Stimulated activated CD8-positive, alpha-beta memory T cell treated with anti-CD3 and anti-CD28 coated beads, Interleukin-4, amount 100 ng/mL, for 48 hours (primary cell): ENCODE measurements around the gene COL4A1.

Experiments
- DNase-seq: peaks from one replicate; pipeline ENCODE4 v3.0.0-alpha.2; 2020

COL4A1 gene

DNA sequence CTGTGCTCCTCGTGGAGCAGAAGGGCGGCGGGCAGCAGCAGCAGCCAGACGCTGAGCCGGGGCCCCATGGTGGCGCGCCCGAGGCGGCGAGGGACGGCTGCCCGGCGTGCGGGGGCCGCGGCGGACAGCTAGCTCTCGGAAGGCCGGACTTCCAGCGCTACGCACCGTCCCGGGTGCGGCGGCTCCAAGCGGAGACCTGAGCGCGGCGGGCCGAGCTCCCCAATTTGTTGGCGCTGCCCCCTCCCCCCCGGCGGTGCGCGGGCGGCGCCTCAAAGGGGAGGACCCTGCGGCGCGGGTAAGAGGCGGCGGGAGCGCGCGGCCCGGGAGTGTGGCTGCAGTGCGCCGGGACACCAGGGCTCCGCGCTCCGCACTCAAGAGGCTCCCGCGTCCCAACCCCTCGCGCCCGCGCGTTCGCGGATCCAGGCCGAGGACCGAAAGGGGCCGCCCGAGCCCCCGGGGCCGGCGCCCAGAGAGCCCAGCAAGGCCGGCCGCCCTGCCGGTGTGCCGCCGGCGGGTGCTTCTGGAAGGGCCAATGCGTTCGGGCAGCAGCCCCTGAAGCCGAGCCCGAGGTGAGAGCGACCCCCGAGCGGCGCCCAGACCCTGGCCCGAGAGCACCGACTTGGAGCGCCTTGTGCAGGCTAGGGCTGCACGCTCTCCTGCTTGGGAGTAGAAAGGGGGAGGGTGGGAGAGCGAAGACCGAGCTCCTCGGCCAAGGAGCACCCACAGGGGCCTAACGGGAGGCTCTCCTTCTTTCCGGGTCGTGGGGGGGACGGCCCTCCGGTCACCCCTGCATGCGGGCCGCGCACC lies at the start of gene COL4A1, which contains the start of gene COL4A2:
COL4A1 (minus strand) TSS at position 198 of the 807 bp plus-strand sequence; CDS start at position 68, 130 bp downstream.
COL4A2 (plus strand) TSS at position 325 of the 807 bp plus-strand sequence. CDS start 620 bp downstream, outside the sequence.
- no peak for DNase-seq

DNA sequence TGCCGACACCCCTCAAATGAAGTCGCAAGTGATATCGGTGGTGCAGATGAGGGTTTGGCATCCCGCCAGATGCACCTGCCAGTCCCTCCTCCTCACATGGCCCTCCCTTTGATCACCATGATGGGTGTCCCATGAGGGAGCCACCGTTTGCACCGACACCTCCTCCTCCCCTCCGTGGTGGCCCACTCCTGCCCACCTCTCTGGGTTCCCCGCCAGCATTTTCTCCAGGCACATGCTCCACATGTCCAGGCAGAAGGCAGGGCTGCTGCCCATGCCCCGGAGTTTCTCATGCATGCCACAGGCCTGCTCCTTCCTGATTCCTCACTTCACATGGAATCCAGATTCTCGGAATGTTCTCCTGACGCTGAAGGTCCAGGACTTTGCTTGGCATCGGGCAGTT lies 49.4 kb upstream of the COL4A1 start:
- no peak for DNase-seq

DNA sequence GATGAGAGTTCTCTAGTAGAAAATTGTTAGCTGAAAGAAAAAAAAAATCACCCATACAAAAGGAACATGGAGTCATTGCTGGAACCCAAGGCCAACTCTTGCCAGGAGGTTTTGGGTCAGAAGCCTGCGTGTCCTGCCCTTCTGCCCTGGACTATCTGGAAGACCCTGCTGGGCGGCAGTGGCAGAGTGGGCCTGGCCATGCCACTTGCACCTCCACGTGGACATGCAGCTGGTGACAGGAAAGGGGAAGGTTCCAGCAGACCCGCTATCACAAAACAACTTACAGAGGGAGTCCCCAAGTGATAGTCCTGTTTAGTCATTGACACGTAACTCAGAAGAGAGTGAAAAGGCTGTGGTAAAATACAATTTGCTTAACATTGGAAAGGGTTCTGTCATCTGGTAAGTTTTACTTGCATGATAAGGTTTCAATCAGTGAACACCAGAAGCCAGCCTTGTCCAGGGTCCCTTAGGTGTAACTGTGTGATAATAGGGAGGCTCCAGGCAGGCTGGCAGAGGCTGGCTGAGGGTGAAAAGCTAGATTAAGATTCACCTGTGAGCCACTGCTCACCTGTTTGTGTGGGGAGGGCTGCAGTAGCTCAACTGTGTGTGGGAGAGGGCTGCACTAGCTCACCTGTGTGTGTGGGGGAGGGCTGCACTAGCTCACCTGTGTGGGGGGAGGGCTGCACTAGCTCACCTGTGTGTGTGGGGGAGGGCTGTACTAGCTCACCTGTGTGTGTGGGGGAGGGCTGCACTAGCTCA lies 47.9 kb upstream of the COL4A1 start:
- no peak for DNase-seq

DNA sequence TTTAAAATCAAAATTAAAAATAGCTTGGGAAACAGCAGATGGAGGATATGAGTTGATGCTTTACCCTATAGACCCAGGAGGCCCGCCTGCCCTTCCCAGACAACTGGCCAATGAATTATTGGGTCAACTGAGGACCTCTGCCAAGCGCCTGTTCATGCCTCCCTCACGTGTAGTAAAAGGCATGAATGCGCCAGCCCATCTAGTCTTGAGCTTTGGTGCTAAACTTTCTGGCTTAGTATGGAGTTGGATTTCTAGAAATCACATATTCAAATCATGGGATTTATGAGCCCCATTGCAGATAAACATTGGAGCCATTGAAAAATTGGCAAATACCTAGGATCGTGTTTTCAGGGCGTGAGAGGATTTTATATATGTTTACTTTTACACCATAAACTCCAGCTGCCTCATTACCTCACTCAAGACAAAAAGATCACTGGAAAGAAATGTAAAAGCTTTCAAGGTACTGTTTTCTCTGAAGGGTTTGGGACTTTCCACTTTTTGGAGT lies 47.2 kb upstream of the COL4A1 start:
- no peak for DNase-seq

DNA sequence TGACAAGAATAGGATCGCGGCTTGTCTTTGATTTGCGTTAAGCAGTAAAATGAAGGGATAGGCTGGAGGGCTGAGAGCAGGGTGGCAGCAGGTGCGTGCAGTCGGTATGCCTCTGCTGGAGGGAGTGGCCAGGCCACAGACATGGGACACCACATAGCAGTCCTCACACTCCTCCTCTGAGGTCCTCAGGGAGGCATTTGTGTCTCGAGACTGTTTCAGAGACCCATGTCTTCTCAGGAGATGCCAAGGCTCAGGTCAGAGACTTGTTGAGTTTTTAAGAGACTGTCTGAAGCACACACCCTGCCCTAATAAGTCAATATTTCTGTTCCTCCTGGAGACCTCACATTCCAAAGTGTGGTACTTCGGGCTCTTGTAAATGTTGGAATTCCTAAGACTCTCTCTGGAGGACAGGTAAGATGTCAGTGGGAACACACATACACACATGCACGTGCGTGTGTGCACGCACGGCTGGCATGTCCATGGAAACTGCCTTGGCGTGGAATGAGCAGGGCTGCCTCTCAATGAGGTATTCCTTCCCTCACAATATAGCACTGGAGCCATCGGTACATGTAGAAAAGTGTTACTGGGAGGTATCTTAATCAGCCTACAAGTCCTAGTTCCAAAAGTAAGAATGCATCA lies 46.5 kb upstream of the COL4A1 start:
- DNase-seq: no peak

DNA sequence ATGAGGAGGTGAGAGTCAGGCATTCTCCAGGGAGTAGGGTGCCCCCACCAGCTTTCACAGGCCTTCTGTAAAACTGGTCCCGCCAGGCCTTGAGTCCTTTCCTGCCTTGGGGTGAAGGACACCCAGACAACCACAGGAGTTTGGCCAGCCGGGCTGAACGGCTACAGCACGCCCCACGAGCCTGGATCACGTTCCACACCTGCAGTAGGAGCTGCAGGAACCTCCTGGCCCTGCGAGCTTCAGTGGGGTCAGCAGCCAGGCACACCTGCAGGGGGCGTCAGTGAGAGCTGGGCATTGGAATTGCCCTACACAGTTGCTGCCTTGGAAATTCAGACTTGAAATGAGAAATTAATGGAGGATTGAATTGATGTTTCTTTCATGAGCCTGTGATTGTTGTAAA lies 45.8 kb upstream of the COL4A1 start:
- DNase-seq: peak; percentile 32

DNA sequence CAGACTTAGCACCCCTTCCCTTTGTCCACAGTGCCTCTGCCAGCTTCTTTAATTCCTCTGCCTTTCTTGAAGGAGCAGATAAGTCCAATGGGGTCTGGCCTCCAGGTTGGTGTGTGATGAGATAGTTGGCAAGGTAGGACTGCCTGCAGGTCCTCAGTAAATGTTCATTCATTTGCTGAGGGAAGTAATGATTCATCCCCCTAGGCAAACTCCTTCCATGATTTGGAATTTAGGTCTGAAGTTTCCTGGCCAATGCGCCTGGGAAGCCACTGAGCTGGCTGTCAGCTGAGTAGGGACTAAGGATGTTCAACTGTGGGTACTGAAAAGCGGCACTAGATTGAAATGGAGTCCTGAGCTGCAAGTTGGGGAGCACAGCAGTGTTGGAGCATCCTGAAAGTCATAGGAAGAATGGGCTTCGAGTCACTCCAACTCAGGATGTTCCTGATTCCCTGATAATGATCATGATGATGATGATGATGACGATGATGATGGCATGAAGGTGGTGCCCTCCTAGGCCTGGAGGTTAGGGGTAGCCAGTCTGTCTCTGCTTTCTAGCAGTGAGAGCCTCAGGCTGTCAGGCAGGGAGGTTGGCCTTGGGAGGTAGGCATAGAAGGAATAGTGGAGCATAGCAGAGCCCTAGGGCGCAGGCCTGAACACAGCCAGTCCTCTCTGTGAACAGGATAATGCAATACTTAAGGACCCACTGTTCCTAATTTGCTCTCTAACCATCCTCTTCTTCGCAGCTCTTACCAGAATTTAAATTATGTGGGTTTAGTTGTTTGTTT lies 44.9 kb upstream of the COL4A1 start:
- DNase-seq: no peak

DNA sequence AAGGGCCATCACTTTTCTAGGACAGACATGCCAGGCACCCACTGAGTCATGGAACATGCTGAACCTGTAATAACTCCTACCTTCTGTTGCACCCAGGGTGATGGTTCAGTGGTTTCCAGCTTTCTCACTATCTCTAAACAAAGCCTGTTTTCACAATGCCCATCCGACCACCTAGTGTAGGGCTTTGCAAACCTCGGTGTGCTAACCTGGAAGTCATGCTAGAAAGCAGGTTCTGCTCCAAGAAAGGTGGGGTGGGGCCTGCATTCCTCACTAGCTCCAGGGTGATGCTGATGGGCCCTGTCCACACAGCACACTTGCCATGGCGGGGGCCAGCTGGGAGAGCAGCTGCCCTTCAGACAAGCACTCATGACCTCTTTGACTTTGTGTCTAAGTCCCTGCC lies 43.6 kb upstream of the COL4A1 start:
- no peak for DNase-seq

DNA sequence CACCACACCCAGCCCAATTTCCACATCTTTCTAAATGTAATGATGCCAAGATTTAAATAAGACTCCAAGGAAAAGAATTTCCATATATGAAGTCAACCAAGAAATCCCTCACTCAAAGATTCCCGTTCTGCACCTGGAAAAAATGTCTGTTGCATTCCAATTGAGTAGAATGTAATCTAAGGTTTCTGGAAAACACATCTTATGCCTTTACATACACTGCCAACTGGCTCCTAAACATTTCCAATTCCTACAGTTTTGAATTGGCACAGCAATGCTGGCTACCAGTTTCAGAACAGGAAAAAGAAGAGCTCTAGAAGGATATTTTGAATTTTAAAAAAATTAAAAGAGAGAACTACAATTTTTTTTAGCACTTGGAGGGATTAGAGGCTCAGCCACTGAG lies 43.1 kb upstream of the COL4A1 start:
- DNase-seq: no peak

DNA sequence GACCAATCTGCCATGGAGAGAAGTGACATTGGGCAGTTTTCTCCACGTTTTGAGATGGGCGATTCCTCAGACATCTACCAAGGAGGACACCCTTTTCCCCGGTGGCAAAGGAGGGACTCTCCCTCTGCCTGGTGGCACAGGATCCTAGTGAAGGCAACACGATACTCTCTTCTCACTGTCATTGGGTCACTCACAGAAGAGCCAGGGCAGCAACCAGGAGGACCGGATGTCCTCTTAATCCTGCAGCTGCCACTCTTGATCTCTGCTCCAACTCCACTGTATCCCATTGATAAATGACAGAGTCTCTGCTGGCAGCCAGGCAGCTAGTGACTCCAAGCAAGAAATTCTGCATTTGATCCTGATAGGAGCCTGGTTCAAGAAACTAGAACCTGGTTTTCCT lies 42.3 kb upstream of the COL4A1 start:
- no peak for DNase-seq

DNA sequence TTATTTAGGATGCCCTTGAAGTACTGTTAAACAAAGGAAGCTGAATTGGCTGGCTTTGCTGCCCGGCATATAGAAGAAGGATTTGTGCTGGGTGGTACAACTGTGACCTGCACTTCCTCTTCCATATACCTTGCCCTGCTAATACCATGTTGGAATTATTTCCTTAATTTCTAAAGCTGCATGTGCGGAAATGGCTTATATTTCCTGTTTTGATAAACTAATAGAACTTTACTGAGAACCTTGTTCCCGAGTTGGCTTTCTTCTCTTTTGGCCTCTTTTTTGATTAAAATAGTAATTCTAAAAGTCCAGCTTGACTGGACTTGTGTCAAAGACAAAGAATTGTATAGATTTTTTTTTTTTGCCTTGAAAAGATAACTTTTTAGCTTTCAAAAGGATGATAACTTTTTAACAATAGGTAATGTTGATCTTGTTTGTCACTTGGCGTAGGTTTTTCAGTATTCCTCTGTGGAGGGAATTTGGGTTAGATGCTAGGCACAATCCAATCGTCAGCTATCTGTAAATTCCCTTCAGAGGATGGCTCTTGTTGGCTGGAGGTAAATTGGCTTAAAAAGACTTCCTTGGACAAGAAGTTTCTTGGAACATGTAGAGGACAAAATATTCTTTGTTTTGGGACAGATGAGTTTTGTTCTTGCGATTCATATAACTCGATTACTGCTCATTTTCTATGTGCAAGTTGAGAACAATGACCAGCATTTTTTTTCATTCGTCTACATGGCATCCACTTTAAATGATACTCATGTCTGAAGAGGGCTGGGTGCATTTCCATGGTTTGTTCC lies 41.5 kb upstream of the COL4A1 start:
- DNase-seq: no peak

DNA sequence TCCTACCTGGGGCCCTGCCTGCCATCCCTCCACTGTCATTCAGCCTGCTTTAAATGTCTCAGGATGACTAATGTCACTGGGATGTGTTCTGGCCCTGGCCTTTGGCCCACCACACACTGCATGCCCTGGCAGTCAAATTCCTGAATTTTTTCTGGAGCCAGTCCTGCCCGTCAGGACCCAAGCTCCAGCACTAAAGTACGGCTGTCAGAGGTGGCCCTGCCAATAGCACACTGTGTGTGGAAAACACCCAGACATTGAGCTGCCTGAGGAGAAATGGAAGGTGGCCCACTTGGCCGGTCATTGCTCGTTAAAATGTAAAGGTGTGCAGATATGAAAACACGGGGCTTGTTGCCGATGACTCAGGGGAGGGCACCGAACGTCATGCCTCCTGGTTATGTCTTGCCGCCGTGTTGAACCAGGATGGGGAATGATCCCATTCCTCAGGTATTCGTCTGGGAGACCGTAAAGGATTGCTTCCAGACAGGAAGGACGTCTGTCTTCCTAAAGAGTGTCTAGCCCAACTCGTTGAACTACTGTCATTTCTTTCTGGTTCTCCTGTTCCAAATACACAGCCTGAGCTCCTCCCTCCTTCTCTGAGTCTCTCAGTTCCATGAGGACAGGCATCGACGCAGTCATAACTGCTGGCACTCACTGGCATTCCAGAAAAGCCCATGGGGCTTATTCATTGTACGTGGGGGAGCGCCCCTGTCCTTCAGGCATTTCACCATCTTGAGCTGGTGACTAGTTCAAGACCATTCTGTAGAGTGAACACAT lies 40.8 kb upstream of the COL4A1 start:
- DNase-seq: no peak

DNA sequence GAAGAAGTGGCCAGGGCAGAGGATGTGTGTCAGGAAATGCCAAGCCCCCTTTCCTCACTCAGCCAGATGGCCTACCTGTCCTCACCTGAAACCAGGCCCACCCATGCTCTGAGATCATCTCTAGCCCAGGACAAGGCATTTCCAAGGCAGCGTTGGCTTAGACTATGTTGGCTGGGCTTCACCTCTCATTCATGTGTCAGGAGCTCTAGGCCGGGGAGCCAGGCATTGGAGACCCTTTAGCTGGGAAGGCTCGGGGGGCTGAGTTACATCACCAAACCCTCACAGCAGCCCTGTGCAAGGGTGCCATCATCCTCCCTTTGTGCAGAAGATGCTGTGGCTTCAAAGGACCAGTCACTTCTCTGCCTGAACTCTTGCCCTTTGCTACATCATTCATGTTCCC lies 40.1 kb upstream of the COL4A1 start:
- no peak for DNase-seq

DNA sequence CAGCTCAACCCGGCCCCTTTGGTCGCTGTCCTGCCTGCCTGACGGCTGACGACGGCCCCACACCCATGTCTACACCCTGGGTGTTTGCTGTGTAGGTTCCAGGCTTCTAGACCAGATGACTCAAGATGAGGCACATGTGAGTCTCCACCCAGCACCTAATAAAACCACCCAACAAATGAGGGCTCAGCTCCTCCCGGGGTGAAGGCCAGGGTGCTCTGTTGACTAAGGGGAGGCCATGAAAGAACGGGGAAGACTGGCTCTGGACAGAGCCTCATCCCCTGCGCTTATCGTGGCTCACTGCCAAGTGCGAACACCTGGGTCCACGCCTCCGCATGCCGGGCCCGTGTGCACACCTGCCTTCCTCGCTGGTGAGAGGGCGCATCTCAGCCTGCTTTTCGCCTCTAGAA lies 39.7 kb upstream of the COL4A1 start:
- DNase-seq: no peak

DNA sequence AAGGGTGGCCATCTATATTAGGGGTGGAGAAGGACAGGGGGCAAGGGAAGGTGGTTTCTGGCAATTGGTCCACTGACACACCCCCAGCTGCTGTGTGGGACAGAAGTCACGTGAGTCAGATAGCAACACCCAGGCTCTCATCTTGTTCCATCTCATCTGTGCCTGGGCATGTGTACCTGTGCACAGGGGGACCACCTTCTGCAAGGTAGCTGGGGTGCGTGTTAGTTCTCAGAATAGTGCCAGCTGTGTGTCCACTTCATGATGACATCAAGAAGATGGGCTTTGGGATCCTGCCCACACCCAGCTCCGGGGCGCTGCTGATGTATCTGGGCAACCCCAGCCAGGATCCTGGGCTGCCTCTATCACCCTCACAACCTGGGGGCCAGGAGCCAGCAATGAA lies 38.7 kb upstream of the COL4A1 start:
- DNase-seq: no peak

DNA sequence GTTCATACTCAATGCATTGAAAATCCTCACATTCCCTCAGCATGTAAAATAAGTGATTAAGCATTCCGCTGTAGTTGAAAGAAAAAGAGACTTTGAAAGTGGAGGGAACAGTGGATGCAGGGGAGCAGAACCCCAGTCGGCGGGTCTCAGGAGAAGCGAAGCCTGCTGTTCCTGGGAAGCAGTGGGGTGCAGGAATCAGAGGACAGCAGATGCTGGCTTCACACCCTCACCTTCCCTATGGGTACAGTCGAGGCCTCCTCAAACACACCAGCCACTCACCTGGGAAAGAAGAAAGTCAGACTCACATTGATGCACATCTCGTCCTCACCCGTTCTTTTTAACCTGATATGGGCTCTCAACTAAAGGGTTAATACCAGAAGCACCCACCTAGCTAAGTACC lies 38.3 kb upstream of the COL4A1 start:
- DNase-seq: no peak

DNA sequence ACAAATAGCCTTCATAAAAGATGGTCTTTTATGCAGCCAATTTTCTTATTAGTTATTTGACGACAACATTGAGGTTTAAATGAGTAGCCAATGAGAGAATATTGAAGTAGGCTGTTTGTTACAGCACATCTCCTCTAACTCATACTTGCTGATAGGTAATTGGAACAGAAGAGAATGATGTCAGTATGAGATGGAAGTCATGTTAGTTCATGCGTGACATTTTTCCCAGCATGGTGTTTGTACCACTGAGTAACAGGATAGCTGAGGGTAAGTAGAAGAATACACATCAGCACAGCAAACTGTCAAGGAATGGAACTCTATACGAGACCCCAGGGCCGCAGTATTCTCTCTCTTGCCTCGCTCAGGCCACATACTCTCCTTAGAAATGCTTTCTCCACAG lies 37.4 kb upstream of the COL4A1 start:
- DNase-seq: no peak

DNA sequence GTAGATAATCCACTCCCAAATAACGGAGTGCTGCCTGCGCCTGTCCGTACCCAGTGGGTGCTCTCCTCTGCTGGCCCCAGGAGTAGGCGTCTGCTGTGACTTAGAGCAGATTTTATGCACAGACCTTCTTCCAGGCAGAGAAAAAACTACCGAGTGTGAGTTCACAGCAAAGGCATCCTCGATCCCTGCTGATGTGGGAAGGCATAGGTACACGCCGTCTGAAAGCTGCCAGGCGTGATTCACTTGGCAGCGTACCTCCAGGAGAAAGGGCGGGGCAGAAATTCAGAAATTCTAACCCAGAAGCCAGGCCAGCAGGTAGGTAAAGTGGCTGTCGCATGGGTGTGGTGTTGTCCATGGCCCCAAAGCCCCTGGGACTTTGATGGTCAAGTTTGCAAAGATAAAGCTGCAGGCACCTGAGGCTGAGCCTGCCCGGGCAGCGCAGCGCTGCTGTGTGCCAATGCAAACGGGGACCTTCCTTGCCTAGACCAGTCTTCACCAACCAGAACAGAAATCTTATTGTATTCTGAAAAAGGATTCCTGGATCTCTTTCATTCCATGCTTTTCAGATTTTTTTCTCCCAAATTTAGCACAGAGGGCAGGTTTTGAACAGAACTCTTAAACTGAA lies 36.4 kb upstream of the COL4A1 start:
- DNase-seq: no peak

DNA sequence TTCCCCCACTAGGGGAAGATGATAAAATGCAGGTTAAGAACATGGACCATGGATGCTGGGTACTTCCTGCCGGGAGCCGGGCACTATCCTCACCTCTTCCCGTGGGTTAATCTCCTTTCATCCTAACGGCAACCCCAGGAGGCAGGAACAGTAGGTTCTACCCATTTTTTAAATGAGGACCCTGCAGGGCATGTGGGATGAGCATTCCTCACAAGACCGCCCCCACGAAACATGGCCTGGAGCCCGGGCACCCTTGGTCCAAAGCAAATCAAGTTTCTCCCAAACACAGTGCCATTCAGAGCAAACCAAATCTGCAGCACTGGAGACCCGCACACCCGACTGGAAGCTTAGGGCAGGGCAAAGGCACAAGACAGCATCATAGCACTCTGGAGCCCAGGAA lies 35.5 kb upstream of the COL4A1 start:
- no peak for DNase-seq

DNA sequence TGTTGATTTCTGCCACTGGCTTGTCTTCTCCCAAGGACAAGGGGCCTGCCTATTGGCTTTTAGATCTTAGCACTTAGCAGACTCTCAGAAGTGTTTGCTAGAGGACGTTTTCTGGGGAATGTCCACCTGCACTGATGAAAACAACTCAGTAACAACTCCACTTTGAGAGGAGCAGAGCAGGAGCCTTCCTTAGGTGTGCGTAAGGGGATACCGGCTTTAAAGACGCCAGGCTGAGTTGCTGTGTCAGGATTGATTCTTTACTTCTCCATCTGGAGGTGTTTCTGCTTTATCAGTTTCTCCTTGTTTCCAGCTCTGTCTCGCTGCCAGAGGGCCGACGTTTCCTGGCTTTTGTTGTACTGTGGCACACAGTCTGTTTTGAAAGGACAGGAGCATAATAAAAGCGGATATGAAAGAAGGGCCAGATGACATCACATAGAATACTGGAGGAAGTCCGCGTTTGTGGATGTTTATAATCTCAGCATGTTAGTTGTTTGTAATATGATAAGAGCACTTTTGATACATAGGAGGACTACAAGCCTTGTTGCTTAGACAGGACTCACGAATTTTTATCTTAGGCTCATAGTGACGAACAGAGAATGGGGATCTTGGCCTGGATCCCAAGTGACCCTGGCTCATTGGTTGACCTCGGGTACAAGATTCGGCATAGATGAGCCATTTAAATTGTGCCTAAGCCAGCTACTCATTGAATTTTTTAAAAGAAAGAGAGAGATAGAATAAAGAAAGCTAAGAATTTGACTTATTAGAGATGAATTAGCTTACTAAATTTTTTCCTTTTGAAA lies 34.7 kb upstream of the COL4A1 start:
- no peak for DNase-seq
